SK-N-SH (cell line): ENCODE results near the gene XIRP2. TPM values are rescaled to one million over a fixed set of nuclear protein-coding genes. Genes with fewer than 3 reads are reported as not detected.

Source experiments
- CTCF ChIA-PET: fragments of 300-600, 350-600 bp; formaldehyde crosslinking; extraction: SDS; loops from one replicate; lab custom pipeline; 2021; lab: Yijun Ruan, JAX
- POLR2A ChIA-PET: fragments of 350-600 bp; sonication (Branson Sonifier 250); formaldehyde crosslinking; extraction: SDS; loops from one replicate; lab custom pipeline; 2020; ENCODE audit warnings: antibody characterized with exemption, inconsistent platforms; lab: Yijun Ruan, JAX
- DNase-seq: peaks from one replicate; pipeline ENCODE4 v3.0.0; 2012
- H2AFZ ChIP-seq: fragments of 200-600 bp; sonication (generic); 2 replicates; pipeline ENCODE4 v1.8.1; 2016; ENCODE audit warnings: antibody characterized with exemption, mild to moderate bottlenecking, low read depth
- H3F3A ChIP-seq: fragments of 200-600 bp; sonication (generic); replicated peaks from 2 replicates; pipeline ENCODE3; 2016; ENCODE audit warnings: antibody characterized with exemption, mild to moderate bottlenecking; ENCODE audit not compliant: insufficient read depth
- H3K27ac ChIP-seq, 2 experiments: fragments of 200-500 bp in 1 of 2; fragments of 200-600 bp in 1 of 2; sonication (Bioruptor generic) in 1 of 2; sonication (generic), shearing (Covaris generic) in 1 of 2; 2 replicates each; pipeline versions ENCODE4 v1.5.1 to v1.6.1; 2014 to 2016; ENCODE audit warnings: low read depth in 2 of 2, inconsistent platforms in 1 of 2, low read length in 1 of 2, mild to moderate bottlenecking in 1 of 2, mixed read lengths in 1 of 2
- H3K27me3 ChIP-seq: fragments of 200-600 bp; sonication (generic), shearing (Covaris generic); 2 replicates; pipeline ENCODE4 v1.6.1; 2016; ENCODE audit warnings: mixed run types; ENCODE audit not compliant: insufficient read depth
- H3K36me3 ChIP-seq, 2 experiments: fragments of 200-500 bp in 1 of 2; fragments of 200-600 bp in 1 of 2; sonication (Bioruptor generic) in 1 of 2; sonication (generic) in 1 of 2; replicated peaks in 1 of 2; 2 replicates each; pipeline versions ENCODE3 to v1.5.1; 2014 to 2016; ENCODE audit warnings: low read length in 1 of 2, mild to moderate bottlenecking in 1 of 2; ENCODE audit not compliant: insufficient read depth in 2 of 2, control insufficient read depth in 1 of 2
- H3K4me1 ChIP-seq, 2 experiments: fragments of 200-500 bp in 1 of 2; fragments of 200-600 bp in 1 of 2; sonication (Bioruptor generic) in 1 of 2; sonication (generic), shearing (Covaris generic) in 1 of 2; 2 replicates each; pipeline versions ENCODE4 v1.5.1 to v1.6.1; 2014 to 2016; ENCODE audit warnings: low read depth in 1 of 2, low read length in 1 of 2, mixed run types in 1 of 2; ENCODE audit not compliant: insufficient read depth in 2 of 2, control insufficient read depth in 1 of 2
- H3K4me2 ChIP-seq: fragments of 200-600 bp; sonication (generic), shearing (Covaris generic); 2 replicates; pipeline ENCODE4 v1.6.1; 2017; ENCODE audit warnings: mixed run types
- H3K4me3 ChIP-seq, 2 experiments: fragments of 200-500 bp in 1 of 2; fragments of 200-600 bp in 1 of 2; sonication (Bioruptor generic) in 1 of 2; sonication (generic), shearing (Covaris generic) in 1 of 2; 2 replicates each; pipeline versions ENCODE4 v1.5.1 to v1.8.1; 2014 to 2016; ENCODE audit warnings: low read depth in 2 of 2, inconsistent platforms in 1 of 2, low read length in 1 of 2, mild to moderate bottlenecking in 1 of 2, mixed read lengths in 1 of 2, moderate library complexity in 1 of 2
- H3K79me2 ChIP-seq: fragments of 200-600 bp; sonication (generic); 2 replicates; pipeline ENCODE4 v1.8.1; 2017; ENCODE audit warnings: mild to moderate bottlenecking; ENCODE audit not compliant: insufficient read depth
- H3K9ac ChIP-seq: fragments of 200-600 bp; sonication (generic); 2 replicates; pipeline ENCODE4 v1.6.1; 2017; ENCODE audit warnings: mixed run types
- H3K9me2 ChIP-seq: fragments of 200-600 bp; sonication (generic); 2 replicates; pipeline ENCODE4 v1.6.1; 2017; ENCODE audit warnings: mixed run types
- H3K9me3 ChIP-seq: fragments of 200-600 bp; sonication (generic); 2 replicates; pipeline ENCODE4 v1.6.1; 2017; ENCODE audit warnings: mixed run types, mild to moderate bottlenecking, moderate library complexity
- H4K20me1 ChIP-seq: fragments of 200-600 bp; sonication (generic); 2 replicates; pipeline ENCODE4 v1.6.1; 2017; ENCODE audit warnings: mild to moderate bottlenecking, mixed run types; ENCODE audit not compliant: insufficient read depth
- EP300 ChIP-seq, 2 experiments: IDR thresholded peaks; 2 replicates each; pipeline versions ENCODE4 v1.4.0 to v1.6.1; 2012; ENCODE audit warnings: borderline replicate concordance in 1 of 2, low read depth in 1 of 2, low read length in 1 of 2
- FOSL2 ChIP-seq: IDR thresholded peaks from 2 replicates; pipeline ENCODE4 v1.4.0; 2012; ENCODE audit warnings: low read depth, mild to moderate bottlenecking, moderate library complexity, borderline replicate concordance
- FOXM1 ChIP-seq: IDR thresholded peaks from 2 replicates; pipeline ENCODE4 v1.4.0; 2012; ENCODE audit warnings: low read depth, mild to moderate bottlenecking
- JUND ChIP-seq: IDR thresholded peaks from 2 replicates; pipeline ENCODE4 v1.4.0; 2012
- MXI1 ChIP-seq: IDR thresholded peaks from 2 replicates; pipeline ENCODE4 v1.6.1; 2012; ENCODE audit warnings: mild to moderate bottlenecking, low read depth, low read length, improper control_type of control experiment
- NFIC ChIP-seq: IDR thresholded peaks from 2 replicates; pipeline ENCODE4 v1.4.0; 2012; ENCODE audit warnings: borderline replicate concordance
- NRF1 ChIP-seq: IDR thresholded peaks from 2 replicates; pipeline ENCODE4 v1.6.1; 2012; ENCODE audit warnings: low read depth, mild to moderate bottlenecking, low read length
- RAD21 ChIP-seq: IDR thresholded peaks from 2 replicates; pipeline ENCODE4 v1.6.1; 2012; ENCODE audit warnings: mild to moderate bottlenecking, low read length
- RCOR1 ChIP-seq: fragments of 150-350 bp; IDR thresholded peaks from 2 replicates; pipeline ENCODE4 v1.6.1; 2017; ENCODE audit warnings: antibody characterized with exemption, low read length
- RFX5 ChIP-seq: IDR thresholded peaks from 2 replicates; pipeline ENCODE4 v1.6.1; 2012; ENCODE audit warnings: mild to moderate bottlenecking, improper control_type of control experiment, low read length
- TCF12 ChIP-seq: IDR thresholded peaks from 2 replicates; pipeline ENCODE4 v1.4.0; 2012
- TEAD4 ChIP-seq: IDR thresholded peaks from 2 replicates; pipeline ENCODE4 v1.4.0; 2012; ENCODE audit warnings: mild to moderate bottlenecking, borderline replicate concordance; ENCODE audit not compliant: insufficient read depth
- WGBS: methylation state at CpG from one replicate; pipeline ENCODE4 v1.1.6; 2017; ENCODE audit warnings: low lambda C conversion rate; 5-methylcytosine and 5-hydroxymethylcytosine counted together
- polyA plus RNA-seq, 3 experiments: library from polyadenylated mRNA; depleted of rRNA; stranded (reverse); fragments of >200 nt; gene quantifications; 2 replicates each; pipeline ENCODE4 v1.2.3, GENCODE V29; 2012
- TF ChIP-seq, protein P1 (sequence below): IDR thresholded peaks from 2 replicates; pipeline ENCODE4 v1.4.0; 2012; ENCODE audit warnings: low read depth, borderline replicate concordance
- TF ChIP-seq, protein P2 (sequence below): IDR thresholded peaks from 2 replicates; pipeline ENCODE4 v1.4.0; 2012; ENCODE audit warnings: low read depth
- TF ChIP-seq, protein P3 (sequence below): IDR thresholded peaks from 2 replicates; pipeline ENCODE4; 2012

Gene XIRP2
- polyA plus RNA-seq, 1 of the 3 experiments (the other 2 are of a cell fraction): 0.02 TPM

DNA sequence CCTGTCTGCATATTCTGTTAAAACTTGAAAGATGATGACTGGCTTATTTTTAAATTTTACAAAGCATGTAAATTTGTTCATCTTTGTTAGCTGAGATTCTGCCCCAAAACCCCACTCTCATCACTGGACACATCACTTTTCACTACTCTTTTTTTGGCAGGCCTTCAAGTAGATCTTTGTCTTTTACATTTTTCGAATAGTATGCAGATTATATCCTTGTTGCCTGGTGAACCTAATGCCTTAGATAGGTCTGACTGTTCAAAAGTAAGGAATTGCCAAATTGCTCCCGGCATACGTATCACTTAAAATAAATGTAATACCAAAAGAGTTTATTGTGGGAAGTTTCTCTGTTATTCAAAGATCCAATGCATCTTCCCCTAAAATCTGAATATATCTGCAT lies 303.3 kb downstream of the XIRP2 start (continued):
- TF ChIP-seq, protein P1, sequence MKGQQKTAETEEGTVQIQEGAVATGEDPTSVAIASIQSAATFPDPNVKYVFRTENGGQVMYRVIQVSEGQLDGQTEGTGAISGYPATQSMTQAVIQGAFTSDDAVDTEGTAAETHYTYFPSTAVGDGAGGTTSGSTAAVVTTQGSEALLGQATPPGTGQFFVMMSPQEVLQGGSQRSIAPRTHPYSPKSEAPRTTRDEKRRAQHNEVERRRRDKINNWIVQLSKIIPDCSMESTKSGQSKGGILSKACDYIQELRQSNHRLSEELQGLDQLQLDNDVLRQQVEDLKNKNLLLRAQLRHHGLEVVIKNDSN: no peak
- TF ChIP-seq, protein P2, sequence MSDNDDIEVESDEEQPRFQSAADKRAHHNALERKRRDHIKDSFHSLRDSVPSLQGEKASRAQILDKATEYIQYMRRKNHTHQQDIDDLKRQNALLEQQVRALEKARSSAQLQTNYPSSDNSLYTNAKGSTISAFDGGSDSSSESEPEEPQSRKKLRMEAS: no peak
- peak; percentile 83 for TF ChIP-seq NFIC
- no peak for TF ChIP-seq RFX5
- no peak for TF ChIP-seq RCOR1
- TF ChIP-seq RAD21: no peak
- TF ChIP-seq NRF1: no peak
- peak; percentile 41; the same call in 1 of the 2 replicates for TF ChIP-seq TEAD4
- no peak for TF ChIP-seq FOXM1

DNA sequence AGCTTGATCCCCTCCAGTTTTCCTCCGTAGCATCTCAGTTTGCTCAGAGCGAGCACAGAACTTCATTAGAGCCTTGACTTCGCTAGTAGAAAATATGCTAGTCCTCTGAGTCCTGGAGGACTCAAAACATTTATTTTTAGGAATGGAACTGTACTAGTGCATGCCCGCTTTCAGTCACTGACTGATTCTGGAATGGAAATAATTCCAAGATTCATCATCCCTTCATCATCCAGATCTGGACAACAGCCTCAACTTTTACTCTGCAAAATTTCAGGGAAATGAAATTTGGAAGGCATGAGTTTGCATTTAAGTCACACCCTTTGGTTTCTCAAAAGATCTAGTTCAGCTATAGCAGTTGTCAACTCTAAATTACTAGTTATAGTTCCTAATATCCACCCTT lies 304.6 kb downstream of the XIRP2 start:
- ChIA-PET CTCF (interaction anchor here (1.2 kb wide), 1 partner anchor 19 kb away, joined by 3 read pairs; no protein-coding TSS in a partner anchor), POLR2A (no interaction called here)
- TF ChIP-seq TCF12 (peak; percentile 47), EP300 (IDR thresholded peaks at IDR 0.05; ENCODE audit: borderline replicate concordance in 1 of 2, low read depth in 1 of 2, low read length in 1 of 2) (peak in 1 of 2 experiments; percentile 38; a peak in 1 of 4 replicates), JUND (peak; percentile 29; the same call in 1 of the 2 replicates), RFX5 (no peak), FOSL2 (peak; percentile 48), NFIC (peak; percentile 45)
- DNase-seq: no peak
- H4K20me1 ChIP-seq: no peaks in the 10 kb centered on the region
- H3K4me3 ChIP-seq: no peak overlapping the region
- H3K27me3 ChIP-seq: no peaks in the 10 kb centered on the region
- no peaks in the 10 kb centered on the region for H3K79me2 ChIP-seq
- H3K9me2 ChIP-seq: no peaks in the 10 kb centered on the region
- no peak overlapping the region for H3K27ac ChIP-seq
- H3F3A ChIP-seq: peaks cover 11% of the 10 kb centered on the region
- no peak overlapping the region for H3K9ac ChIP-seq
- WGBS: 67% methylated on average over 4 of the region's 4 CpGs
- 0 out of 2 replicates have a peak overlapping the region, but pooled peaks have one; percentile 3 for H3K4me2 ChIP-seq
- H3K4me1 ChIP-seq: peaks cover 8% of the 10 kb centered on the region in 2 experiments; a peak in 2 of 4 replicates
- no peak overlapping the region; the same call in 1 of the 2 replicates for H2AFZ ChIP-seq
- no peaks in the 10 kb centered on the region for H3K9me3 ChIP-seq
- no peaks in the 10 kb centered on the region for H3K36me3 ChIP-seq

DNA sequence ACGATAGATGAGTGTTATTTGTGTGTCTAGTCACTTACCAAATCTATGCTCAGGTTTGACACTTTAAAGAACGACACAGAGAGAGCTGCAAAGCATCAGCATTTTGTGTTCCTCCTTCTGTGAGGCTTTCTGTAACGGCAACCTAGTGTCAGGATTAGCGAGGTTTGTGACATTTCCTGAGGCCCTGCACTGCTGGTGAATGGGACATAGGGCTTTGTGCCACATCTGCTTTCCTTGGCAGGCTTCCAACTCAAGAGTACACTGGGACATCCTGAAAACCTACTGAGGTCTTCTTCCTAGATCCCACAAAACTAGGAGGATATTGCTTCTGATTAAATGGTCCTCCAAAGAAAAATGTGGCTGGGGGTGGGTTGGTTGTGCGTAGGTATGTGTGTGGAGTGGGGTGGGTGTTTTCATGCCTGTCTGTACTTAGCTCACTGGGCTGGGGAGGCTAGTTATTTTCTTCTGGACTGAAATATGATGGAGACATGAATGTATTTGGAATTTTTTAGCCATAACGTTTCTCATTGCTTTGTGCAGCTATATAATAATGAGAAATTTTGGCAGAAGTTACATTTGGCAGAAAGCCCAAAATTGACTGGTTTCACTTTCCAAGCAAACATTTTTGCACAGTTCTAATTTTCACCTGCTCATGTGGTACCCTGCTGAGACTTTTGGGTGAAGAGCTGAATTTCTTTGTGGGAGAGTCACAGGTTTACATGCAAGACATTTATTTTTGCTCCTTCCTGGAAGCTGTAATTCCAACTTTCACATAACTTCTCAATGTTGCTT lies 308.4 kb downstream of the XIRP2 start:
- Histone ChIP-seq H3K27me3 (no peaks in the 10 kb centered on the region), H4K20me1 (no peaks in the 10 kb centered on the region), H3K9me3 (no peaks in the 10 kb centered on the region), H3K36me3 (no peaks in the 10 kb centered on the region), H3K27ac (peak overlapping the region in 1 of 2 experiments; percentile 25; a peak in 1 of 4 replicates), H3K4me2 (no peak overlapping the region), H3K4me1 (peaks cover 8% of the 10 kb centered on the region in 2 experiments; a peak in 2 of 4 replicates), H3K9me2 (no peaks in the 10 kb centered on the region), H3K4me3 (no peak overlapping the region), H3F3A (peaks cover 4% of the 10 kb centered on the region), H2AFZ (peak overlapping the region; percentile 25; the same call in 1 of the 2 replicates), H3K79me2 (no peaks in the 10 kb centered on the region), H3K9ac (no peak overlapping the region)
- TF ChIP-seq NFIC (peak; percentile 75), MXI1 (0 out of 2 replicates have a peak, but pooled peaks have one; percentile 29), TCF12 (peak; percentile 8; the same call in 1 of the 2 replicates), RAD21 (no peak)
- TF ChIP-seq, protein P3, sequence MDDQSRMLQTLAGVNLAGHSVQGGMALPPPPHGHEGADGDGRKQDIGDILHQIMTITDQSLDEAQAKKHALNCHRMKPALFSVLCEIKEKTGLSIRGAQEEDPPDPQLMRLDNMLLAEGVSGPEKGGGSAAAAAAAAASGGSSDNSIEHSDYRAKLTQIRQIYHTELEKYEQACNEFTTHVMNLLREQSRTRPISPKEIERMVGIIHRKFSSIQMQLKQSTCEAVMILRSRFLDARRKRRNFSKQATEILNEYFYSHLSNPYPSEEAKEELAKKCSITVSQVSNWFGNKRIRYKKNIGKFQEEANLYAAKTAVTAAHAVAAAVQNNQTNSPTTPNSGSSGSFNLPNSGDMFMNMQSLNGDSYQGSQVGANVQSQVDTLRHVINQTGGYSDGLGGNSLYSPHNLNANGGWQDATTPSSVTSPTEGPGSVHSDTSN: peak; percentile 10; the same call in 1 of the 2 replicates
- CTCF ChIA-PET: interaction anchor here (1.0 to 3.3 kb wide), 3 partner anchors 16 to 921 kb away, joined by 3 to 15 read pairs (median 3); no protein-coding TSS in a partner anchor
- WGBS: 35% methylated on average over 6 of the region's 6 CpGs
- POLR2A ChIA-PET: no interaction called here
- DNase-seq: peak; percentile 55
